Lower leg skin (tissue), 3 donors: Measurements from ENCODE around the gene TLE5.

Source experiments
- CTCF ChIP-seq, 3 donors: fragments of 450-650 bp; IDR thresholded peaks; one replicate each; pipeline ENCODE4 v1.5.1; 2016; ENCODE audit warnings: antibody characterized with exemption in 3 of 3, mild to moderate bottlenecking in 3 of 3, moderate library complexity in 2 of 3
- POLR2A ChIP-seq, 2 donors: fragments of 450-650 bp; IDR thresholded peaks; one replicate each; pipeline ENCODE4 v1.6.1; 2016 to 2017; ENCODE audit warnings: antibody characterized with exemption in 2 of 2, mild to moderate bottlenecking in 1 of 2, moderate library complexity in 1 of 2

GRCh38 chr19:3054265-3054971, 7.9 kb downstream of the TLE5 start:
- no peak for TF ChIP-seq CTCF (IDR thresholded peaks at IDR 0.05)
- TF ChIP-seq POLR2A (IDR thresholded peaks at IDR 0.05): no peak
